HFF-Myc (cell line): ENCODE data around the gene PCDH19.

Experiments
- DNase-seq: peaks from one replicate; pipeline ENCODE4 v3.0.0-alpha.2; 2011; ENCODE audit warnings: low read depth; ENCODE audit errors: extremely low read depth
- H3K4me3 ChIP-seq: replicated peaks from 2 replicates; pipeline ENCODE4 v1.5.1; 2011; ENCODE audit warnings: low read depth, mild to moderate bottlenecking, control low read depth, low read length
- CTCF ChIP-seq: IDR thresholded peaks from 2 replicates; pipeline ENCODE4 v1.5.1; 2012; ENCODE audit warnings: mild to moderate bottlenecking, low read depth, low read length, control low read depth; ENCODE audit errors: missing control alignments

The PCDH19 gene

GRCh38 chrX:100363896-100364295, 46.2 kb downstream of the PCDH19 start:
- no peak overlapping the region for H3K4me3 ChIP-seq
- no peak for TF ChIP-seq CTCF
- no peak for DNase-seq

DNA sequence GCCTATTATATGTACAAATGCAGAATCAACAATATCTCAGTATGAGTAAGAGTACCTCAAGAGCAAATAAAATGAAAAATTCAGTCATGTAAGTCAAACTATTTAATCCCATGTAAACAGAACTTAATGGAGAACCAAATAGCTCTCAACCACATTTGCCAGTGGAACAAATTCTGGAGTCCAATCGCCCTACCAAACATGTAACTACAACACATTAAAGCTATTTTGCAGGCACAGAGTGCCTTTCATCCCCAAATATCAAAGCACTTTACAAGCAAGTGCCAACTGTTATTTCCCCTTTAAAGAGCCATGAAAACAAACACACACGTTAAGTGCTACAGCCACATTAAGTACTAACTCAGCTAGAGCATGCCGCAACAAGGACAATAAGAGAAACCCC, 51.3 kb downstream of the PCDH19 start:
- TF ChIP-seq CTCF, result no peak
- H3K4me3 ChIP-seq, result no peak overlapping the region
- DNase-seq, result no peak

DNA sequence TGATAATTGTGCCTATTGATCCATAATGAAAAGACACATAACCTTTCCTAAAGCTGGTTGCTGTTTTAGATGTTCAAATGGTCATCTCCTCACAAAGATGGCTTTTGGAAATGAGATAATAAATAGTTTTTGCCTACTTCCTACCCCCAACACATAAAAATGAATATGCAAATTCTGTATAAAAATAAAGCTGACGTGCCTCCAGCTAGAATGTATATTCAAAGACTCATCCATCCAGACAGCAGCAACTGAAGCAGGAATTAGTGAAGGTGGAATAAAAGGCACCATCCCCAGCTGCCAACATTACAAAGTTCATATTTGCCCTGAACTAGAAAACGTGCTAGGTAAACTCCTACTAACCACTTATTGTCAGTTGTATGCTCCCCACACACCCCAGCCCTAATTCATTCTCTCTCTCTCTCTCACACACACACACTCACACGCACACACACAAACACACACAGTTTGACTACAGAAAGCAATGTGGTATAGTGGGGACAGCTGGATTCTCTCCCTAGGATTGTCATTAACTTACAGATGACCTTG, 53.6 kb downstream of the PCDH19 start:
- DNase-seq, result no peak
- no peak for TF ChIP-seq CTCF
- no peak overlapping the region for H3K4me3 ChIP-seq

- TF ChIP-seq CTCF, result no peak
- DNase-seq, result no peak
- no peak overlapping the region for H3K4me3 ChIP-seq
Measured at GRCh38 chrX:100355680-100356079, 54.4 kb downstream of the PCDH19 start.

DNA sequence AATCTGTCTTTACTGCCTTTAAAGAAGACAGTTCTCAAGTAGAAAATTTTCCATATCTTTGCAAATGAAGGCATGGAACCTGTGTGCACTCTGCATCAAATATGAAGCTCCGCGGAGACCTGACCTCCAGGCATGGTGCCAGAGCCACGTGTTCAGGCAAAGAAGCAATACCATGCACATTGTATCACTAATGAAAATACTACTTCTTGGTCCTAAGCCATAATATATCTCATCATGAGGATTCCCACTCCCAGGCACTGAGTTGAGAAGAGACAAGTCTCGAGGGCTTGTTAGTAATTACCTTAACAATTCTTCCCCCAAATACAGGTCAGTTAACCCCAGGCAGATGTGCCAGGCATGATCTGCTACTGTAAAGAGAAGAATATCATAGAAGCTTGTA, 56.7 kb downstream of the PCDH19 start:
- DNase-seq, result no peak
- no peak for TF ChIP-seq CTCF
- H3K4me3 ChIP-seq, result no peak overlapping the region

DNA sequence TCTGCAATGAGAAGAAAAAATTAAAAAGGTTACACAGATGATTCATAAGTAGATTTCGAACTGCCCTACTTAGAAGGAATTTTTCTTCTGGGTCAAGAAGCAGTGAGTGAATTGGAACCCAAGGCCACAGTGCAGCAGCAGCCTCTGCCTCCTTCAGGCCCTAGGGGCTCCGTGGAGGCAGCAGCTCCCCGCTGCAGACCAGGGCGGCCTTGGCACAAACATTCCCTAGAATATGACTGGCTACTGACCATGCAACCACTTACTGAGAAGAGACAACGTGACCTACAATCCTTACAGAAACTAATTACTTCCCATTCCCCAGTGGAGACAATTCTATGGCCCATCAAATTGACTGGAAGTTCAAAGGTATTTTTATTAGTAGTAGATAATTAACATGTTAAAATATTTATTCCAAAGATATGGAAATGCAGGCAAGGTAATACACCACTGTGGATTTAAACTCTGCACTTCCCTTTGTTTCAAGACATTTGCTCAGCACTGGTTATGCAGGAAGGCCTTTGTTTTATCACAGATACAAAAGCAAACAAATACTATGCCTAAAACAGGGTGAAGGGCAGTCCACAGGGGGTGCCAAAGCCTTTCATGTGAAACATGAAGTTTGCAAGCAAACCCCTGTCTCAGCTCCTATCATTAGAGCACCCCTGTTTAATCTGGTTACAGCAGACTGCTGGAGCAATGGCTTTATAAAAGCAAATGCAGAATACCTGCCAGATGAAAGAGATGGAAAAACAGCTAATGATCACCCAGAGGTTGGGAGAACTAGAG, 59.2 kb downstream of the PCDH19 start:
- no peak overlapping the region for H3K4me3 ChIP-seq
- DNase-seq, result no peak
- TF ChIP-seq CTCF, result no peak
